ENCODE data around the gene HOXA9. TPM values are rescaled to one million over a fixed set of nuclear protein-coding genes. Genes with fewer than 3 reads are reported as not detected.

Gene HOXA9
- total RNA-seq, 1 donor from 2014 or later, result not detected

DNA sequence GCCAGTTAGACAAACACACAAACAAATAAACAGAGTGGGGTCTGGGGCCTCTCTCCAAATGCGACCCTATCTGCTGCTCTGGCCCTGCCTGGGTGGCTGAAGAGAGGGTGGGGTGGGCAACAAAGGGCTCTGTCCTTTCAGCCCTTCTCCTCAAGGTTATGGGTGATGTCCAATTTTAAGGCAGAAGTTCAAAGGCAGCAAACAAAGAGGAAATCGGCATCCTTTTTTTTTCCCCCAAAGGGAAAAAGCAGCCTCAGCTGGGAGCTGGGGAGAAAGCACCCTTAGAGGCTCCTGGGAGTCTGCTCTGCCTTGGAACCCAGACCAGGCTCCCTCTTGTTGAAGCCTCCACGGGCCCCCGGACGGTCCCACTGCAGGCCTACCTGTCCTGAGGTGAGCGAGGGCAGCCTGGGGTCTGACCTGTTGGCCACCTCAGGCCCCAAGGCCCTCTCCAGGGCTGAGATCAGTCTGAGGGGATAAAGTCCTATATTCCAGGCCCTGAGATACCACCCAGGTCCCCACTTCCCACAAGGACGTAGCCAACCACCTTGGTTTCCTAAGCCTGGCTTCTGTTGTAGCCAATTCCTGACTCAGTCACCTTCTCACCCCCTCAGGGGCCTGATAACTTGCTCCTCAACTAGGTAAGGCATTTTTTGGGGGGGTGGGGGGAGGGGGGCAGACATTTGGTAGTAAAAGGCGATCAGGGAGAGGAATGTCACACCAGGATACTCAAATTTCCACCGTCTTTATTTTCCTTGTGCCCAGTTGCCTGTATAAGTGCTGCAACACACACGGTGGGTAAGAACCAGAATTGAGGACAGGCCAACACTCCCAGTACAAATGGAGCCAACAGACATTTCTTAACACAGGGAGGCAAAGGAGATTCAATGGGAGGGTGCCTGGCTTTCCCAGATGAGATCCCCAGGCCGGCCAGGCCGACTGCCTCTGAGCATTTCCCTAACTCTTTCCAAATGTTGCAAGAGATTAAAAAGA is 15.4 kb upstream of the HOXA9 start:
- Mint-ChIP-seq H3K4me3 (no peak overlapping the region), H3K36me3 (no peaks in the 10 kb centered on the region), H3K27ac (no peak overlapping the region), H3K27me3 (ENCODE audit: insufficient read depth, low read depth) (peaks cover 96% of the 10 kb centered on the region), H3K9me3 (peaks cover 18% of the 10 kb centered on the region), H3K4me1 (peaks cover 13% of the 10 kb centered on the region)
- TF ChIP-seq EZH2 (IDR thresholded peaks at IDR 0.05) (no peak), EZH2phosphoT487 (IDR thresholded peaks at IDR 0.05) (no peak)
- TF ChIP-seq, protein P1, sequence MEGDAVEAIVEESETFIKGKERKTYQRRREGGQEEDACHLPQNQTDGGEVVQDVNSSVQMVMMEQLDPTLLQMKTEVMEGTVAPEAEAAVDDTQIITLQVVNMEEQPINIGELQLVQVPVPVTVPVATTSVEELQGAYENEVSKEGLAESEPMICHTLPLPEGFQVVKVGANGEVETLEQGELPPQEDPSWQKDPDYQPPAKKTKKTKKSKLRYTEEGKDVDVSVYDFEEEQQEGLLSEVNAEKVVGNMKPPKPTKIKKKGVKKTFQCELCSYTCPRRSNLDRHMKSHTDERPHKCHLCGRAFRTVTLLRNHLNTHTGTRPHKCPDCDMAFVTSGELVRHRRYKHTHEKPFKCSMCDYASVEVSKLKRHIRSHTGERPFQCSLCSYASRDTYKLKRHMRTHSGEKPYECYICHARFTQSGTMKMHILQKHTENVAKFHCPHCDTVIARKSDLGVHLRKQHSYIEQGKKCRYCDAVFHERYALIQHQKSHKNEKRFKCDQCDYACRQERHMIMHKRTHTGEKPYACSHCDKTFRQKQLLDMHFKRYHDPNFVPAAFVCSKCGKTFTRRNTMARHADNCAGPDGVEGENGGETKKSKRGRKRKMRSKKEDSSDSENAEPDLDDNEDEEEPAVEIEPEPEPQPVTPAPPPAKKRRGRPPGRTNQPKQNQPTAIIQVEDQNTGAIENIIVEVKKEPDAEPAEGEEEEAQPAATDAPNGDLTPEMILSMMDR (IDR thresholded peaks at IDR 0.05), result no peak
- no peak overlapping the region for H3K9ac ChIP-seq
- H3K4me2 ChIP-seq, result no peak overlapping the region
- H3K79me2 ChIP-seq (ENCODE audit: low read depth), result no peaks in the 10 kb centered on the region
- H3K4me3 ChIP-seq, result no peak overlapping the region
- no peak overlapping the region for H2AFZ ChIP-seq (replicated peaks)
- no peak for DNase-seq (ENCODE audit: low spot score)
- H3K4me1 ChIP-seq, result peaks cover 14% of the 10 kb centered on the region
- no peaks in the 10 kb centered on the region for H3K36me3 ChIP-seq
- no peaks in the 10 kb centered on the region for H3K9me3 ChIP-seq (ENCODE audit: low read depth)
- H3F3A ChIP-seq (ENCODE audit: low read depth), result peaks cover 17% of the 10 kb centered on the region
- H3K27ac ChIP-seq, result no peak overlapping the region
- peaks cover 100% of the 10 kb centered on the region for H3K27me3 ChIP-seq
- H4K20me1 ChIP-seq (ENCODE audit: low read depth), result peaks cover 100% of the 10 kb centered on the region

DNA sequence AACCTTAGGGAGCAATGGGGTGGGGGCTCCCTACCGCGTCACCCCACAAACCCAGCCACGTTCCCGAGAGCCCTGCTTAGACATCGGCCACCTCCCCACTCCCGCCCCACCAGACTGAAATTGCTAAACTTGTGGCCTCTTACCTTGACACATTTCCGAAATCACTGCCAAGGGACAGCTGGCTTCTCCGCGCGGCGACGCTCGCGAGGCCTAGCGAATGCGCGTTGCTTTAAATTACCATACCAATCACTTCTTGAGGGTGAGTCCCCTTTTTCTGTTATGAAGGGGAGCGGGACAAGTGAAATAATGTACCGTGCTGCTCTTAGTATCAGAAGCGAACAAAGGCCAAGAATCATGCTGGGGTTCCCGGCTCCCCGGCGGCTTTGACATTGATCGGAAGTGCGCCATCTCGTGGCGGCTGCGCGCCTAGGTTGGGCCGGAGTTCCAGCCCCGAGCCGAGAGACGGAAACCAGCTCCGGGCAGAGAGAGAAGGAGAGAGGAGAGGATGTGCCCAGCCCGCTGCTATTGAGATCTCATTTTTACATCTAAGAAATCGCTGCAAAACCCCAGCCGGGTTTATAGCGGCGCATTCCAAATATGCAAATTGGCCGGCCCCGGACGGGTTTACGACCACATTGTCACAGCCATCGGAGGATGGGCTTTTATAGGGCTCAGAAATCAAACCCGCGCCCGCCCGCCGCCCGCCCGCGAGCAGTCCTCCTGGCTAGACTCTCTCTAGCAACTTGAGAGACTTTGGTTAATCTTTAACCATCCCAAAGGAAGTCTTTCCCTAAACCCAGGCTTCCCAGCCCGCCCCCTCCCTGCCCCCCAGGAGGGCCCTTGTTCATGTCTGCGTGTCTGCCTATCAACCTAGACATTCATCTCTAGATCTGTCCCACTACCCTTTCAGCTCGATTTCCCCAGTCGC is 14.4 kb upstream of the HOXA9 start:
- Histone ChIP-seq H3K27ac (no peak overlapping the region), H3K9me3 (ENCODE audit: low read depth) (no peaks in the 10 kb centered on the region), H2AFZ (replicated peaks) (no peak overlapping the region), H3K27me3 (peaks cover 100% of the 10 kb centered on the region), H4K20me1 (ENCODE audit: low read depth) (peaks cover 100% of the 10 kb centered on the region), H3K79me2 (ENCODE audit: low read depth) (no peaks in the 10 kb centered on the region), H3K36me3 (no peaks in the 10 kb centered on the region), H3K4me2 (no peak overlapping the region), H3K4me1 (peaks cover 14% of the 10 kb centered on the region), H3K9ac (no peak overlapping the region), H3F3A (ENCODE audit: low read depth) (peaks cover 17% of the 10 kb centered on the region), H3K4me3 (no peak overlapping the region)
- no peak overlapping the region for H3K27ac Mint-ChIP-seq
- TF ChIP-seq, protein P1 (IDR thresholded peaks at IDR 0.05), result peak; percentile 91
- TF ChIP-seq EZH2 (IDR thresholded peaks at IDR 0.05), result peak; percentile 98
- TF ChIP-seq EZH2phosphoT487 (IDR thresholded peaks at IDR 0.05), result peak; percentile 93
- H3K4me3 Mint-ChIP-seq, result peak overlapping the region; percentile 5
- H3K36me3 Mint-ChIP-seq, result no peaks in the 10 kb centered on the region
- peaks cover 96% of the 10 kb centered on the region for H3K27me3 Mint-ChIP-seq (ENCODE audit: insufficient read depth, low read depth)
- peaks cover 18% of the 10 kb centered on the region for H3K9me3 Mint-ChIP-seq
- H3K4me1 Mint-ChIP-seq, result peaks cover 10% of the 10 kb centered on the region
- DNase-seq (ENCODE audit: low spot score), result peak; percentile 62

DNA sequence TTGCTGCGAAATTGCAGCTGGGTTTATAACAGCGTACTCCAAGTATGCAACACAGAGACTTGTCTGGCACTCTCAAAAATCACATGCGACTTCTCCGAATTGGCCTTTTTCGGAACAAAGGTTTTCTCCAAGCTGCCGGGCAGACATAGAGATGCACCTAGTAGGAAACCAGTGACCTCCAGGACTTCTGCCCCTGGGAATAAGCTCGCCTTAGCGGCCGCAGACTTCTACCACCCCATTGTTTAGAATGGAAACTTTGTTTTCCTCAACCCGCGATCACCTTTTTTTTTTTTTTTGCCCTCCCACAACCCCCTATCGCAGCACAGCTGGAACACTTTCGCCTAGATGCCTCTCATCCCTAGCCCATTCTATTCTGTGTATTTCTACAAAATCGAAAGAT is 13.7 kb upstream of the HOXA9 start:
- Histone ChIP-seq H3K4me3 (no peak overlapping the region), H3K4me2 (no peak overlapping the region), H2AFZ (replicated peaks) (no peak overlapping the region), H3K9me3 (ENCODE audit: low read depth) (no peaks in the 10 kb centered on the region), H3K9ac (no peak overlapping the region), H3K4me1 (peaks cover 14% of the 10 kb centered on the region), H3K36me3 (no peaks in the 10 kb centered on the region), H3K79me2 (ENCODE audit: low read depth) (no peaks in the 10 kb centered on the region), H3F3A (ENCODE audit: low read depth) (peaks cover 15% of the 10 kb centered on the region), H3K27ac (no peak overlapping the region), H3K27me3 (peaks cover 100% of the 10 kb centered on the region), H4K20me1 (ENCODE audit: low read depth) (peaks cover 100% of the 10 kb centered on the region)
- Mint-ChIP-seq H3K4me1 (peaks cover 8% of the 10 kb centered on the region), H3K27ac (no peak overlapping the region), H3K27me3 (ENCODE audit: insufficient read depth, low read depth) (peaks cover 95% of the 10 kb centered on the region), H3K4me3 (peak overlapping the region; percentile 5), H3K36me3 (no peaks in the 10 kb centered on the region), H3K9me3 (peaks cover 18% of the 10 kb centered on the region)
- TF ChIP-seq, protein P1 (IDR thresholded peaks at IDR 0.05), result no peak
- peak; percentile 72 for TF ChIP-seq EZH2 (IDR thresholded peaks at IDR 0.05)
- TF ChIP-seq EZH2phosphoT487 (IDR thresholded peaks at IDR 0.05), result peak; percentile 35
- no peak for DNase-seq (ENCODE audit: low spot score)
